ENCODE results near the gene FOXC1.

DNA sequence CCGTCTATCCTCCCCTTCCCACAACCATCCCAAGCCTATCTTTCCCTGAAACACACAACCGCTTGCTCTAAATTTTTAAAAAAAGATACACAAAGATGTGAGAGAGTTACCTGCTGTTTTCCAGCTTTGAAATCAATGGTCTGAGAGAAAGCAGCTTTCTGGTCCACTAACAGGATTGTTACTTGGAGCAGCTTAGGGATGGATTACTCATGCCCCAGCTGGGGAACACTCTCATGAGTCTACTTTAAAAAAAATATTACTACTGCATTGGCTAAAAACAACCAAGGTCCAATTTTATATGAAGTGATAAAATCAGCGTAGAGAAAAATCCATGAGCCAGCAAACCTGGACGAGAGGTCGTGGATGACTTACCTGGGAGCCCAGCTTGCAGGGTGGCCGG is 29.6 kb upstream of the FOXC1 start:
- no peak for TF ChIP-seq POLR2A (IDR thresholded peaks at IDR 0.05; ENCODE audit: low read depth, low read length)
- no peak for TF ChIP-seq TAF1 (IDR thresholded peaks at IDR 0.05; ENCODE audit: low read depth, low read length)

Data from GM12891 (cell line).